B cell (primary cell): ENCODE measurements around the gene MAP3K2. TPM values are rescaled to one million over a fixed set of nuclear protein-coding genes. Genes with fewer than 3 reads are reported as not detected.

Experiments used
- ATAC-seq: fragments of 200-7000 bp; cut with Tn5 transposase; one replicate; pipeline ENCODE4 v1.10.0; 2021; ENCODE audit warnings: low read depth, mild to moderate bottlenecking, moderate number of reproducible peaks, moderate library complexity
- CTCF ChIA-PET: fragments of 350-600 bp; sonication (Branson Sonifier 250); formaldehyde crosslinking; loops from one replicate; lab custom pipeline; 2021; ENCODE audit warnings: antibody characterized with exemption, inconsistent platforms; lab: Charles Lee
- POLR2A ChIA-PET: fragments of 350-600 bp; sonication (Branson Sonifier 250); formaldehyde crosslinking; loops from one replicate; lab custom pipeline; 2021; ENCODE audit warnings: antibody characterized with exemption; lab: Charles Lee
- DNase-seq: peaks from one replicate; pipeline ENCODE4 v3.0.0; 2013
- H2AFZ ChIP-seq: 2 replicates; pipeline ENCODE4 v1.6.1; 2012; ENCODE audit warnings: mild to moderate bottlenecking, low read depth, low read length; ENCODE audit not compliant: insufficient read depth, poor library complexity, severe bottlenecking
- H3K27ac ChIP-seq, 2 donors: 1 replicate in 1 of 2; 2 replicates in 1 of 2; pipeline ENCODE4 v1.5.1; 2012 to 2013; ENCODE audit warnings: low read length in 2 of 2, mild to moderate bottlenecking in 2 of 2, moderate library complexity in 1 of 2
- H3K27me3 ChIP-seq, 4 experiments: fragments of 200-600 bp in 1 of 4; sonication (generic) in 1 of 4; replicated peaks in 1 of 4; 1 replicate in 2 of 4; 2 replicates in 2 of 4; pipeline versions ENCODE4 v1.6.1 to v1.7.0; 2013 to 2016; ENCODE audit warnings: low read length in 3 of 4, mild to moderate bottlenecking in 2 of 4, mixed read lengths in 1 of 4, moderate library complexity in 1 of 4; ENCODE audit not compliant: insufficient read depth in 4 of 4, control insufficient read depth in 3 of 4; ENCODE audit errors: control extremely low read depth in 1 of 4
- H3K36me3 ChIP-seq, 2 experiments: replicated peaks in 1 of 2; 1 replicate in 1 of 2; 2 replicates in 1 of 2; pipeline versions ENCODE4 v1.6.1 to v1.7.1; 2013; ENCODE audit warnings: low read length in 1 of 2; ENCODE audit not compliant: insufficient read depth in 2 of 2, control insufficient read depth in 1 of 2; ENCODE audit errors: control extremely low read depth in 1 of 2, extremely low read depth in 1 of 2
- H3K4me1 ChIP-seq, 2 donors: fragments of 200-600 bp in 1 of 2; sonication (generic) in 1 of 2; 1 replicate in 1 of 2; 2 replicates in 1 of 2; pipeline versions ENCODE4 v1.5.1 to v1.6.1; 2013 to 2017; ENCODE audit warnings: low read length in 2 of 2; ENCODE audit not compliant: control insufficient read depth in 2 of 2, insufficient read depth in 2 of 2
- H3K4me2 ChIP-seq: replicated peaks from 2 replicates; pipeline ENCODE3; 2012; ENCODE audit warnings: mild to moderate bottlenecking, low read depth, low read length; ENCODE audit not compliant: poor library complexity, severe bottlenecking
- H3K4me3 ChIP-seq, 5 experiments: fragments of 200-600 bp in 1 of 5; sonication (generic) in 1 of 5; 1 replicate in 3 of 5; 2 replicates in 2 of 5; pipeline versions ENCODE4 v1.5.1 to v1.7.0; 2011 to 2016; ENCODE audit warnings: low read length in 4 of 5, mild to moderate bottlenecking in 4 of 5, low read depth in 2 of 5, control low read depth in 1 of 5, moderate library complexity in 1 of 5; ENCODE audit not compliant: insufficient read depth in 1 of 5; ENCODE audit errors: control extremely low read depth in 1 of 5, extremely low read depth in 1 of 5
- H3K79me2 ChIP-seq: fragments of 200-600 bp; sonication (generic); one replicate; pipeline ENCODE4 v1.6.0; 2016; ENCODE audit warnings: low read length; ENCODE audit not compliant: control insufficient read depth, insufficient read depth
- H3K9ac ChIP-seq: fragments of 200-600 bp; sonication (generic); 2 replicates; pipeline ENCODE4 v1.6.1; 2017; ENCODE audit warnings: mild to moderate bottlenecking, low read length, moderate library complexity
- H3K9me3 ChIP-seq, 3 donors: one replicate each; pipeline versions ENCODE4 v1.6.1 to v1.7.1; 2013; ENCODE audit warnings: low read length in 2 of 3; ENCODE audit not compliant: control insufficient read depth in 2 of 3, insufficient read depth in 1 of 3; ENCODE audit errors: control extremely low read depth in 1 of 3
- H4K20me1 ChIP-seq: 2 replicates; pipeline ENCODE4 v1.6.0; 2012; ENCODE audit warnings: mild to moderate bottlenecking, low read length; ENCODE audit not compliant: insufficient read depth, control insufficient read depth, poor library complexity, severe bottlenecking
- H3K27ac Mint-ChIP-seq: one replicate; pipeline ENCODE4 v1.8.0; 2021; ENCODE audit warnings: mixed read lengths
- H3K27me3 Mint-ChIP-seq: one replicate; pipeline ENCODE4 v1.8.0; 2021; ENCODE audit warnings: mixed read lengths
- H3K4me1 Mint-ChIP-seq: one replicate; pipeline ENCODE4 v1.8.0; 2021; ENCODE audit warnings: mixed read lengths
- H3K4me3 Mint-ChIP-seq: one replicate; pipeline ENCODE4 v1.8.0; 2021; ENCODE audit warnings: mixed read lengths
- H3K9me3 Mint-ChIP-seq: one replicate; pipeline ENCODE4 v1.8.0; 2022; ENCODE audit warnings: mixed read lengths; ENCODE audit not compliant: insufficient read depth
- EZH2 ChIP-seq: IDR thresholded peaks from 2 replicates; pipeline ENCODE4 v1.6.1; 2012; ENCODE audit warnings: borderline replicate concordance, low read depth, mild to moderate bottlenecking, moderate library complexity, low read length; ENCODE audit not compliant: insufficient read depth, poor library complexity, severe bottlenecking
- WGBS: methylation state at CpG from one replicate; pipeline ENCODE4 v1.1.5; 2013; ENCODE audit warnings: missing lambda C conversion rate; ENCODE audit not compliant: insufficient coverage; 5-methylcytosine and 5-hydroxymethylcytosine counted together
- intact Hi-C: fragments of 100-400 bp; cut with micrococcal nuclease; formaldehyde crosslinking; loops from one replicate; pipeline ENCODE4 v1.10.0; 2022
- polyA plus RNA-seq: library from polyadenylated mRNA; depleted of rRNA; stranded (reverse); fragments of >200 nt; gene quantifications from 2 replicates; pipeline ENCODE4 v1.2.3, GENCODE V29; 2012
- total RNA-seq, 2 donors: library from RNA; stranded (reverse); fragments of 120-200 nt in 1 of 2; gene quantifications; 1 replicate in 1 of 2; 2 replicates in 1 of 2; pipeline versions ENCODE4 v1.2.3 to v1.2.4, GENCODE V29; 2013 to 2022
- TF ChIP-seq, protein P1 (sequence below): fragments of 200-600 bp; IDR thresholded peaks from one replicate; pipeline ENCODE4 v1.8.0; 2022; ENCODE audit warnings: antibody characterized with exemption, mild to moderate bottlenecking

MAP3K2 gene
- total and polyA plus RNA-seq, 2 donors (not counting 1 experiment from before 2014, with no cell fraction given): 9.9 to 118 TPM

DNA sequence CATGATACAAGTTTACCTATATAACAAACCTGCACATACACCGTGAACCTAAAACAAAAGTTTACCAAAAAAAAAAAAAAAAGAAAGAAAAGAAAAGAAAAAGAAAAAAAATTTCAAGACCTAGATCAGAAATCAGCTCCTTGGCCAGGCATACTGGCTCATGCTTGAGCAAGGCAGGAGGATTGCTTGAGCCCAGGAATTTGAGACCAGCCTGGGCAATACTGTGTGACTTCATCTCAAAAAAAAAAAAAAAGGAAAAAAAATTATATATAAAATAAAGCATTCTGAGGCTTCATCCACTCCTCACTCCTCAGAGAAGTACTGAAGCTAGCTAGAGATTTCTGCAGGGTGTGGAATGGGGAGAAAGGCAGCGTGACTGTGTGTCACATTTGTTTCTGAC lies 18.7 kb upstream of the MAP3K2 start:
- Mint-ChIP-seq H3K27me3 (no peaks in the 10 kb centered on the region), H3K27ac (no peak overlapping the region), H3K9me3 (no peaks in the 10 kb centered on the region), H3K4me3 (no peak overlapping the region), H3K4me1 (peaks cover 36% of the 10 kb centered on the region)
- Histone ChIP-seq H3K9me3 (no peaks in the 10 kb centered on the region), H3K4me2 (no peak overlapping the region), H3K79me2 (no peaks in the 10 kb centered on the region), H3K27ac (no peak overlapping the region), H2AFZ (no peak overlapping the region), H3K4me1 (peaks cover 23 to 32% of the 10 kb centered on the region in 2 donors), H3K9ac (no peak overlapping the region), H3K36me3 (no peaks in the 10 kb centered on the region), H3K4me3 (no peak overlapping the region), H3K27me3 (no peaks in the 10 kb centered on the region), H4K20me1 (no peaks in the 10 kb centered on the region)
- intact Hi-C loops: no loop called here
- WGBS: no CpG with 5 or more reads among the region's 2 CpGs
- ChIA-PET POLR2A (no interaction called here), CTCF (interaction anchor here (0.9 to 1.0 kb wide), 2 partner anchors 9 to 15 kb away, joined by 3 to 4 read pairs; no protein-coding TSS in a partner anchor)
- TF ChIP-seq, protein P1, sequence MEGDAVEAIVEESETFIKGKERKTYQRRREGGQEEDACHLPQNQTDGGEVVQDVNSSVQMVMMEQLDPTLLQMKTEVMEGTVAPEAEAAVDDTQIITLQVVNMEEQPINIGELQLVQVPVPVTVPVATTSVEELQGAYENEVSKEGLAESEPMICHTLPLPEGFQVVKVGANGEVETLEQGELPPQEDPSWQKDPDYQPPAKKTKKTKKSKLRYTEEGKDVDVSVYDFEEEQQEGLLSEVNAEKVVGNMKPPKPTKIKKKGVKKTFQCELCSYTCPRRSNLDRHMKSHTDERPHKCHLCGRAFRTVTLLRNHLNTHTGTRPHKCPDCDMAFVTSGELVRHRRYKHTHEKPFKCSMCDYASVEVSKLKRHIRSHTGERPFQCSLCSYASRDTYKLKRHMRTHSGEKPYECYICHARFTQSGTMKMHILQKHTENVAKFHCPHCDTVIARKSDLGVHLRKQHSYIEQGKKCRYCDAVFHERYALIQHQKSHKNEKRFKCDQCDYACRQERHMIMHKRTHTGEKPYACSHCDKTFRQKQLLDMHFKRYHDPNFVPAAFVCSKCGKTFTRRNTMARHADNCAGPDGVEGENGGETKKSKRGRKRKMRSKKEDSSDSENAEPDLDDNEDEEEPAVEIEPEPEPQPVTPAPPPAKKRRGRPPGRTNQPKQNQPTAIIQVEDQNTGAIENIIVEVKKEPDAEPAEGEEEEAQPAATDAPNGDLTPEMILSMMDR: no peak
- no peak for TF ChIP-seq EZH2
- ATAC-seq (no peak), DNase-seq (no peak)

DNA sequence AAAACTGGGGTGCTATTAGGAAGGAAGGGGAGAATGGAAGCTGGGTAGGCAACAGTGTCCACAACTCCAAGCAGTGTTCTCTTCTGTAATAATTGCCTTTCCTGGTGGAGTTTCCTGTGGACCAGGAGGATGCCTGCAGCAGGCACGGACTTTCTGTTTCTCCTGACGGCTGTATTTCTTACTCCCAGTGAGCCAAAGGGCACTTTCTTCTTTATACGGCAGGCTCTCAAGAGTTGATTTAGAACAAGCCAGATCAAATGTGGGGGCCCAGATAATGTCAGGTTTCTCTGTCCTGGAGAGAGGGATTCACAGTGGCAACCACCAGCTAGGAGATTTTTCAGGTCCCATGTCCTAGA lies 17.5 kb upstream of the MAP3K2 start:
- no peak overlapping the region for H3K27ac ChIP-seq
- no peaks in the 10 kb centered on the region for H4K20me1 ChIP-seq
- no peaks in the 10 kb centered on the region for H3K36me3 ChIP-seq
- Mint-ChIP-seq H3K4me3 (no peak overlapping the region), H3K9me3 (no peaks in the 10 kb centered on the region), H3K27ac (no peak overlapping the region), H3K4me1 (peaks cover 30% of the 10 kb centered on the region), H3K27me3 (no peaks in the 10 kb centered on the region)
- no peak overlapping the region for H2AFZ ChIP-seq
- H3K79me2 ChIP-seq: no peaks in the 10 kb centered on the region
- POLR2A ChIA-PET: no interaction called here
- H3K4me2 ChIP-seq: no peak overlapping the region
- 96% methylated on average over 3 of the region's 3 CpGs for WGBS
- DNase-seq (no peak), ATAC-seq (no peak)
- H3K4me1 ChIP-seq: peaks cover 17 to 30% of the 10 kb centered on the region in 2 donors
- TF ChIP-seq EZH2: no peak
- H3K4me3 ChIP-seq: no peak overlapping the region
- no peaks in the 10 kb centered on the region for H3K9me3 ChIP-seq
- no peak overlapping the region for H3K9ac ChIP-seq
- no peaks in the 10 kb centered on the region for H3K27me3 ChIP-seq
- intact Hi-C loops: no loop called here
- CTCF ChIA-PET: interaction anchor here (1.2 to 2.2 kb wide), 2 partner anchors 10 to 74 kb away, joined by 4 to 9 read pairs; no protein-coding TSS in a partner anchor
